Myocyte (in vitro differentiated cells): ENCODE data around the gene BAG2. TPM values are rescaled to one million over a fixed set of nuclear protein-coding genes. Genes with fewer than 3 reads are reported as not detected.

Experiments used
- DNase-seq: peaks from one replicate; pipeline ENCODE4 v3.0.0-alpha.2; 2012; ENCODE audit warnings: low read depth
- total RNA-seq: library from RNA; depleted of rRNA; stranded (reverse); fragments of >200 nt; gene quantifications from 2 replicates; pipeline ENCODE4 v1.2.3, GENCODE V29; 2014

BAG2 gene
- total RNA-seq, 1 donor from 2014 or later, result 50.5 TPM

DNA sequence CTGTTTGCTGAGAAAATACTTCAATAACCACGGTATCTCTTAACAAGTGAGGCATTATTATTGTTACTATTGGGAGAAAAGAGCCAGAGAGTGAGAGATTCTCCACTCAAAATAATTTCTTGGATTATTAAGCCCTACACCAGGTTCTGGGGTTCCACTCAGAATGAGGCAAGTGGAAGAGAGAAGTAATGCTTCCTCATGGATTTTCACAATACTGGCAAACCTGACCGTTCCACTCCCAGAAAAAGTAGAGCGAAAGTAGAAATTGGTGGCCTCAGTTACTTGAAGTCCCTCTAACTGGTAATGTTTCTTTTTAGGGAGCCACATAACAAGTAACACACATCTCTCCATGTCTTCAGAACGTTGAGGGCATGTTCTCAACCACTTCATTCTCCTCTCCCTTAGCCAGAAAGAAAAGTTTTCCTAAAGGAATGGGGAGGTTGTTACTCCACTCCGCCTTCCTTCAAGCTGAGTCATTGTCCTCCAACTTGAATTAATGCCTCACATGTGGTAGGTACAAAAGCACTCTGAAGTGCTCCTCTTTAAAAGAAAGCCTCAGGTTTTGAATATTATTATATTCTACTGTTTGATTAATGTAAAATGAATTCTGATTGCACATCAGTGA lies 1.9 kb downstream of the BAG2 start:
- peak; percentile 74 for DNase-seq

DNA sequence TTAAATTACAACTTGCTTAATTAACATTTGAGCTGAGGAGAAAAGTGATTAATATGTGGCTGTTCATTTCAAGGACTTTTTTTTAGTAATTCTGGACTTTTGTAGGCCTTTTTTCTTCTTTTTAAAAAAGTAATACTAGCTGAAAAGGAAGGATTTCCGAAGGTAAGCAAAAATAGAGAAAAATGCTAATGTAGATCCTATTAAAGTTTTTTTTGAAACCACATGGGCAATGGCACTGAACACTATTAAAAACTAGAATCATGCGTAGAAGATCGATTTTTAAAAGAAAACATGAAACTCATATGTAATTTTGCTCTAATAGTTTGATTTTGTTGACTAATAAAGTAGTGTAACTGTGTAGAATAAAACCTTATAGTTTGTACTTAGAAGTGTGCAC lies 2.4 kb downstream of the BAG2 start:
- DNase-seq, result no peak

DNA sequence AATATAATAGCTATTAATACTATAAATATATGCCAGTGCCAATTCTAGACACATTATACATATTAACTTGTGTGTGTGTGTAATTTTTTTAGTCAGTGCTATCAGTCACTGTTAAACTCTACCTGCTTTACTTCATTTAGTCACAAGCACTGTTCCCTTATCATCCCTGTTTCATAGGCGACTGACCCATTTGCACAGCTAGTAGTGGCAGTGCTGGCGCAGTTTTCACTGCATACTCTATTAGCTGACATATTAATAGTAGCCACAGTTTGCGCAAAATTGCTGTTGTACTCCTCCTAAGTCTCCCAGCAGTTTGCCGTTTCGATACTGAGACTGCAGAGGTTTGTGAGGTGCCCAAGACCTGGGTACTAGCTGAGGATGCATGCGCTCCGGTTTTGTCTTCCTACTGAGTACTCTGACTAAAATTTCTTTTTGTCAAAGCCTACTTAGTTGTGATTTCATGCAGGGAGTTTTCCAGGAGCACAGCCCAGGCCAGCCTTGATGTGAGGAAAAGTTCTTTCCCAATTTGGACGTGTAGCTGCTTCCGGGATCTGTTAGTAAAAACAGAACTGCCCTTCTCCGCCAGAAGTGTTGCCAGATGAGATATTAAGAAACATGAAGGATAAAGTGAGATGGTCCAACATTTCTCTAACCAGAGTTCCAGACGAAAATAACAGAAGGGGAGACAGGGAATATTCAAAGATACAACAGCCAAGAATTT lies 5.6 kb downstream of the BAG2 start:
- peak; percentile 36 for DNase-seq

DNA sequence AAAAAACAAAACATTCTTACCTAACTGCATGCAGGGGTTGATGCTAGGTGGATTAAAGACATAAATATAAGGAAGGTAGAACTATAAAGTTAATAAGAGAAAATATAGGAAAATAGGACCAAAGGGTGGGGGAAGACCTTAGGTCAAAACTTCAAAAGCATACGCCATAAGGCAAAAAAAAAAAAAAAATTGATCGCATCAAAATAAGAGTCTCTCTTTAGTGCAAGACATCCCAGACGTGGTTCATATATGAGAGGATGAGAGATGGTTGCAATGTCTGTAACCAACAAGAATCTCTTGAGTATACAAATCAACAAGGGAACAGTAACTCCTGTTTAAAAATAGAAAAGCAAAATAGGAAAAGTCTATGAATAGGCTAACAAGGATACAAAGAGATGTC lies 8.5 kb downstream of the BAG2 start:
- no peak for DNase-seq

DNA sequence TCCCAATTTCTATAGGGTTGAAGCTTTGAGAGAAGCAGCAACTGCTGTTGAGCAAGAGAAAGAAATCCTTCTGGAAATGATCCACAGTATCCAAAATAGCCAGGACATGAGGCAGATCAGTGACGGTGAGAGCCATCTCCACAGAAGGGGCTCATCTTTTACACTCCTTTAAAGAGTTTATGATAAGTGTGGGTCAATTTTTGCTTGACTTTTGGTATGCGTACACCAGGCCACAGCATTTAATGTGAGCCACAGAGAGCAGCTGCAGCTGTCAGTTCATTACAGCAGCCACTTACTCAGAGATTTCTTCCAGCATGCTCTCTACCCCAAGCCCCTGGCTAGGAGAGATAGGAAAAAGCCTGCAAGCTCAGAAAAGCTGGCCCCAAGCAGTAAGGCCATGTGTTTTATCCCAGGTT lies 9.9 kb downstream of the BAG2 start:
- DNase-seq, result peak; percentile 91

DNA sequence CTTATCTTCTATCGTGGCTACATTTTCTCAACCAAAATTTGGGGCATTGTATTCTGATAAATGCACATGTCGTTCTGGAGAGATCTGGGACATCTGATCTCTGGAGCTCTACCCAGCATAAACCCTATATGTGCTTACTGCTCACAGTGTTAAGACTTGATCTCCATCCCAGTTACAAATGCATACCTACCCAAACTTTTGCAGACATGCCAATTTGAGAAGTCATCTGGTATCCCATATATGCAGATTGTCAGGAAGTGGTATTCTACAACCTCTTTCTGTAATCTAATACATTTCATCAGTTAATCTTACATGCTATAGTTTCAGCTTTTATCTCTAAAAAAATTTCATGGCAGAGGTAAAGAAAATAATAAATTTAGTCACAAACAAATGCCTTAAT lies 11.2 kb downstream of the BAG2 start:
- no peak for DNase-seq

DNA sequence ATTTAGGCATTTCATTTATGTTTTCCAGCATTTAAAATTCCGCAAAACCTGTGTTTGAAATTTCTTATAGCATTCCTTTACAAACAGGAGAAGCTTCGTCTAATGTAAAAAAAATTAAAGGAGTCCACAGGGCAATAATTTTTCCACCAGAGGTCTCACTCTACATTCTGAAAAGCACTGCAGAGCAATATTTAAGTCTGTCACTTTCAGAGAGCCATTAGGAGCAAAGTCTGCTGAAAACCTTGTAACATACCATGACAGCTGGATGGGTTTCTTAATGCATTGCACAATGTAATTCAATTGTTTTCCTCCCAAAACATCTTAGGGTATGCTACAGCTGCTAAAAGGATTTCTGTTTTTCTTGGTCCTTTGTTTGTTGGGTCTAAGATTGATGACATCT lies 18.0 kb downstream of the BAG2 start:
- peak; percentile 62 for DNase-seq

DNA sequence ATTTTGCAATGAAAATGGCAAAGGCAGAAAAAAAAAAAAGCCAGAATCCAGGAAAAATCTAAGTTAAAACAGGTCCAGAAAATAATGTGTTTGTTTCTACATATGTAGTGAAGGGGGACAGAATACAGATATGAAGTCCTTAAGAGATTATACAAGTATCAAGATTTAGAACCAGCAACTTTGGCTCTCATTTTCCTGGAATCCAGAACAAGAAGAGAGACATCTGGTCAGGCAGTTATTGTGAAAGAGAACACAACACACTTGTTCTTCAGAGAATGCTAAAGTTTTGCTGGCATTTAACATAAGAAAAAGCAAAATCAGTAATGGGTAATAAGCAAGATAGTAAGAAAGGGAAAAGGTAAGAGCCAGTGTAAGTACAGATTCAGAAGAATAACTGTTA lies 21.1 kb downstream of the BAG2 start:
- no peak for DNase-seq

DNA sequence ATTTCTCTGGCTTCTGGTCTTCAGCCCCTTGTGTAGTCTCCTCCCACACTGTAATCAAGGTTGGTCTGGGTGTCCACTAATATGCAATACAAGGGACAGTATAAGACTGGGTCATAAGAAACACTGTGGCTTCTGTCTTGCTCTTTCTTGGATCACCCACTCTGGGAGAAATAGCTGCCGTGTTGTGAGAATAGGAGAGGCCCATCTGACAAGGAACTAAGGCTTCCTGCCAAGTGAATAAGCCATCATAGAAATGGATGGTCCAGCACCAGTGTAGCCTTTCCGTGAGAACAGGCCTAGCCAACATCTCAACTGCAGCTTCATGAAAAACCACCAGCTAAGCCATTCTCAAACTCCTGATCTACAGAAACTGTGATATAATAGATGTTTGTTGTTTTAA lies 23.3 kb downstream of the BAG2 start:
- DNase-seq, result no peak

DNA sequence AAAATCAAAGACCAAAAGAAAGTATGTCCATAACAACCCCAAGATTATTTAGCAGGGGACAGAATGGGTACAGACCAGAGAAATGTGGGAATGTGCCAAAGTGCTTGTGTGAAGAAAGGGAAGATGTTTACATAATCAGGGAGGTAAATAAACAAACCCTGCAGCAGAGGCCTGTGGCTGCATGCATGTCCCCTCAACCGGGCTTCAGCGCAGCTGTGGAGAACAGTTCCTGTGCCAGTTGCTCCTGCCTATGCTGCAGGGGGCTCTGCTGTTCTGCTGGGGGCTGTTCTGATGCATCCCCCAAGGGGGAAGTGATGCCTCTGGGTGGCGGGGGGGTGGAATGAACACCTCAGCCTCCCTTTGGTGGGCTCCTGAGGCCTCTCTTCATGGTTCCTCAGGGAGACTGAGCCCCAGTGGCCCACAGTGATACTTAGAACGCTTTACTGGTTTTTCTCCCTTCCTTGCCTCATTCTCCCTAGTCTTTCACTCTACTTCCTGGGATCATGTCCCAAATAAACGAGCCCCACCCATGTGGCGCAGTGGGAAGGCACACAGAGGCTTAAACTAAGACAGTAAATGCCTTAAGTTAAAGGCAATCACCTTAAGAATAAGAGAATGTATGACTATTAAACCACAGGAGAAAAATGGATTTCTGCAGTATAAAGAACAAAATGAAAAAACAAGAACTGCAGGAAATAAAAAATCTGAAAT lies 27.0 kb downstream of the BAG2 start:
- no peak for DNase-seq

DNA sequence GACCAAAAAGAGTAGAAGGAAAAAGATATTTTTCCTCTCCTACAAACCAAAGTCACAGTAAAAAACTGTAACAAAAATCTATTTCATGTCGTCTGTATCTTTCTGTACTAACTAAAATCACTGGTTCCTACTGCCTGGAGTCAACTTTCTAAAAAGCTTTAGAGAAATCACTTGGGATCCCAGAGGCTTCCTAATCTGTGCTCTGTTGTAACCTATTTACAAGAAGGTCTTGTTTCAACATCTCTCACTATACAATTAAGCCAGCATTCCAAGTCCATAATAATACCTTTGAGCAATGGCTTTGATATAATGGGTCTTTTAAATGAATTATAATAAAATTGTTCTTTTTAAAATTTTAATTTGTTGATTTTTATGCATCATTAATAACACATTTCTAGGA lies 29.6 kb downstream of the BAG2 start:
- no peak for DNase-seq

DNA sequence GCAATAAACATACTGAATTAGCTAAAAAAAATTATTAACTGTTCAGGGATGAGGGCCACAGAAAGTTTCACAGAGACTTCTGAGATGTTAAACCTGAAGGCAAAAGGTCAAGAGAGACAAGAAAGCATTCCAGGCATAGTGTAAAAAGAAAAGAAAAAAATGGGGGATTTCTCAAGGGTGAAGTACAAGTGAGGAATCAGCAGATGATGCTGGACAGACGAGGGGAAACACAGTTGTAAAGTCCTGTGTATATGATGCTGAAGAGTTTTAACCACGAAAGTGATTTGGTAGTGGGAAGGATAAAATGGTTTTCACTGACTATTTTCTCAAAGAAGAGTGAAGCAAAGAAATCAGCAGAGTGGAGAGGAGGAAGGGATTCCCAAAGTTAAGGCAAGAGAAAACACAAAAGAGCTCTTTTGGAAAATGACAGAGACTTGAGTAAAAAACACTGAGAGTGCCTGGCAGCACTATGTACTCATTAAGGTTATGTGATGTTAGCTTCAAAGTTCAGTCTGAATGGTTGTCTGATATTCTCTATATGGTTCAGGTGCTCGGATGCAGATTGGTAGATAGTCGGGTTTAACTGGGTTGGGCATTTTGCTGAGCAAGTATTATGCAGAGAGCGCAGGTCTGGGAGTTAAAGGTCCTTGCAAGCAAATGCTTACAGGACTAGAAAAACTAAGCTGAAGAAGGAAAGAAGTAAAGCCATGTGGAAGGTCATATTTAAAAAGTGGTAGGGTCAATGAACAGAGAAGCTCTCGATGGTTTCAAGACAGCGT lies 33.6 kb downstream of the BAG2 start:
- DNase-seq, result no peak

DNA sequence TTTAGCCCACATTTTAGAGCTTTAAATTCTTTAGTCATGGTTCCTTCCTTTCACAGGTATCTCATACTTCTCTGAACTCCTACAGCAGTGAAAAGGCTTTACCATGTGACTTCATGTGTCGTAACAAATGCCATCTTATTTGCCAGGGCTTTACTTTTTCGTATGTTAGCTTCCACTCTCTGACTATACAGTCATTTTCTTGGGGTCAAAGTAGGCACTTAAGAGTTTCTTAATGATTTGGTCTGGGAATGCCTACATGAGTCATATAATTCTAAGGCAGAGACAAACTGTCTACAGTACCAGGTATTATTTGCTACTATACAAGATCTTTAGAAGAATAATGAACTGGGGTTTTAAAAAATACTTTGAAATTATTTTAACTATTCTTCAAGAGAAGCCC lies 35.0 kb downstream of the BAG2 start:
- no peak for DNase-seq

DNA sequence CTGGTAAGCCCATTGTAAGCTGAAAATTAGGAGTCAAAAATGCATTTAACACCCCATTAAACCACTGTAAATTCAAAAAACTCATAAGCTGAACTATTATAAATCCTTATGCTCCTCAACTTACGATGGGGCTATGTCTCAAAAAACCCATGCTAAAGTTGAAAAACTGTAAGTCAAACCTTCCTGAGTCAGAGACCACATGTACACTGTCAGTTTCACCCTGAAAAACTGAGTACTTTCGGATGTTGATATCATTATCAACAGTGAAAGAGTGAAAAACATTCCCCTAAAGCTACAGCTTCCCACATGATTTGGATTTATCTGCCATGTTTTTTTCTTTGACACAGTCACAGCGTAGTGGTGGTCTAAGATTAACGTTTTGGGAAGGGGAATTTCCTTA lies 35.7 kb downstream of the BAG2 start:
- DNase-seq, result no peak

DNA sequence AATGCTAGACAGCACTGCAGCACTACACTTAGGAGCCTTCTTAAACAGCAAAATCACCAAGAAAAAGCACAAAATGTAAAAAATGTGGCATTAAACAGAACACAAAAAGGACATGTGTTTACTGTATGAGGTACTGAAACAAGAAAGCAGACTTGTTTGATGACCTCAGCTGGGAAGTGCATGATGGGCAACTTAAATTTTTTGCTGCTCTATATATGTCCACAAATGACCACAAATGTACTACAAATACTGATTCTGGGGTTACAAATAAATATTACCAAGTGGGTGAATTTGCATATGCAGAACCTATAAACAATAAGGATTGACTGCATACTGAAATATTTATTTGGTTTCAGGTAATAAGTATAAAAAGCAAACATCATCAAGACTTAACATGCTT lies 36.9 kb downstream of the BAG2 start:
- DNase-seq, result no peak

DNA sequence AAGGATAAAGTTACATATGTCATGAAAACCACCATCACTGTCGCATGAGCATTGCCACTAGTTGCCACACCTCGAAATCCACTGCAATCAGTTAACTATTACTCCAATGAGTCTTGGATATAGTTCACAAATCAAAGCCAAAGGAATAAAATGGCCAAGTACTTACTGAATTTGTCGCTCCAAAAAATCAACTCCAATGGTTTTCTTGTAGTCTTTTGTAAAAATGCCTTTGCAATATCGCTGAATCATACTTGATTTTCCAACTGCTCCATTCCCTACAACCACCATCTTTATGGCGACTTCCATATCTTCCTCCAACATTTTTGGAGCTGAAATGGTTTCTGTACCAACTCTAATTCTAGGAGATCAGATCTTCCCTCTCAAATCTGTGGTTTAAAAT lies 37.9 kb downstream of the BAG2 start:
- DNase-seq, result no peak

DNA sequence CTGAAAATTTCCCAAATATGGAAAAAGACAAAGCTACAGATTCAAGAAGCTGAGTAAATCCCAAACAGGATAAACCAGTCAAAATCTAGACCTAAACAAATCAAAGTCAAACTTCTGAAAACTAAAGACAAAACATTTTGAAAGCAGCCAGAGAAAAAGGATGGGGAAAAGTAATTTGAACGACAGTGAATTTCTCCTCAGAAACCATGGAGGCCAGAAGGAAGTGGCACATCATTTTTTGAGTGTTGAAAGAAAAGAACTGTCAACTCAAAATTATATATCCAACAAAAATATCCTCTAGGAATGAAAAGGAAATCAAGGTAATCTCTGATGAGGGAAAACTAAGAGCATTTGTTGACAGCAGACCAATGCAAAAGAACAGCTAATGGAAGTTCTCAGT lies 43.1 kb downstream of the BAG2 start:
- no peak for DNase-seq

DNA sequence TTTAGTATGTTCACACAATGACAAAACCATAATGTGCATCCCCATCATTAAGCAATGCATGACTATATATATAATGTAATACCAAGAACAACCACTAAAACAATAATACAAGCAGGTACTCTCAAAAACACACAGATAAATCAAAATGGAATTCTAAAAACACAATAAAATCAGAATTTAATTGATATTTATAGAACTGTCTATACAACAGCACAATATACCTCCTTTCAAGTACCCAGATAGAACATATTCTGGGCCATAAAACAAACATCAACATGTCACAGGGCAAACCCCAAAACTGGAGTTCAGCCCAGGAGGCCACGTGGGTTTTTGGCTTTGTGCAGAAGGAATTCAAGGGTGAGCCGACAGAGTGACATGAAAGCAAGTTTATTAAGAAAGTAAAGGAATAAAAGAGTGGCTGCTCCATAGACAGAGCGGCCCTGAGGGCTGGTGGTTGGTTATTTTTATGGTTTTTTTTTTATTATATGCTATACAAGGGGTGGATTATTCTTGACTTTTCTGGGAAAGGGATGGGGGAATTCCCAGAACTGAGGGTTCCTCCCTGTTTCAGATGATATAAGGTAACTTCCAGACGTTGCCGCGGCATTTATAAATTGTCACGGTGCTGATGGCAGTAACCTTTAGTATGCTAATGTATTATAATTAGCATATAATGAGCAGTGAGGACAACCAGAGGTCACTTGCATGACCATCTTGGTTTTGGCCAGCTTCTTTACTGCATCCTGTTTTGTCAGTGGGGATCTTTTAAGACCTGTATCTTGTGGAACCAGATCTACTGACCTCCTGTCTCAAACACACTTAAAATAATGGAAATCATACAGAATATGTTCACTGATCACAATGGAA lies 44.3 kb downstream of the BAG2 start:
- DNase-seq, result peak; percentile 62

DNA sequence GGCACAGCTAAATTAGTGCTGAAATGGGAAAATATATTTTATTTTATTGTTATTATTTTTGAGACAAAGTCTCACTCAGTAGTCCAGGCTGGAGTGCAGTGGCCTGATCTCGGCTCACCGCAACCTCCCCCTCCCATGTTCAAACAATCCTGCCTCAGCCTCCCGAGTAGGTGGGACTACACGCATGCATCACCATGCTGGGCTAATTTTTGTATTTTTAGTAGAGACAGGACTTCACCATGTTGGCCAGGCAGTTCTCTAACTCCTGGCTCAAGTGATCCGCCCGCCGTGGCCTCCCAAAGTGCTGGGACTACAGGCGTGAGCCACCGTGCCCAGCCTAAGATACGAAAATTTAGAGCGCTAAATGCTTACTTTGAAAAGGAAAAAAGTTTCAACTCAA lies 45.1 kb downstream of the BAG2 start:
- no peak for DNase-seq

DNA sequence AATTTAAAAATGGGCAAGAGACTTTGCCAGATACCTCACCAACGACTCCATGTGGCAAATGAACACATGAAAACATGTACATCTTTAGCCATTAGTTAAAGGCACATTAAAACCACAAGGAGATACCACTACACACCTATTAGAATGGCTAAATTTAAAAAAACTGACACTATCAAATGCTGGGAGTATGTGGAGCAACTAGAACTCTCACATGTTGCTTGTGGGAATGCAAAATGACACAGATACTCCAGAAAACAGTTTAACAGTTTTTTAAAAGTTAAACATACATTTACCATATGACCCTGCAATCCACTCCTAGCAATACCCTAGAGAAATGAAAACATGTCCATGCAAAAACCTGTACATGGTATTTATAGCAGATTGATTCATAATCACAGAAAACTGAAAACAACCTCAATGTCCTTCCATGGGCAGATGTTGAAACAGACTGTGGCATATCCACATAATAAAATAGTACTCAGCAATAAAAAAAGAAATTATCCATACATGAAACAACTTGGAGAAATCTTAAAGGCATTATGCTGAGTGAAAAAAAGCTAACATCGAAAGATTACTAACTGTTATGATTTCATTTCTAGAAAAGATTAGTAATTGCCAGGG lies 48.1 kb downstream of the BAG2 start:
- DNase-seq, result no peak
